HG02571 (cell line): ENCODE measurements around the gene APOA5.
"Not testable (repeated sequence)": the region's sequence is repeated elsewhere in the genome, so short reads cannot be mapped to it uniquely, and the experiment has no call there.

ENCODE experiments used
- ATAC-seq: cut with Tn5 transposase; IDR thresholded peaks from one replicate; pipeline ENCODE4 v1.9.1; 2021; ENCODE audit warnings: mild to moderate bottlenecking, moderate library complexity; ENCODE audit not compliant: unreplicated experiment

APOA5 gene

GRCh38 chr11:116791813-116792143 lies at the start of gene APOA5:
TSS of gene APOA5 (minus strand) at chr11:116791879. CDS start at chr11:116791860, 19 bp downstream.
- no peak for ATAC-seq

- ATAC-seq: no peak
Observed at GRCh38 chr11:116840746-116841296, 49.1 kb upstream of the APOA5 start.

GRCh38 chr11:116840224-116840745 lies 48.6 kb upstream of the APOA5 start:
- no peak for ATAC-seq

GRCh38 chr11:116838321-116839084 lies 46.8 kb upstream of the APOA5 start:
- ATAC-seq: no peak

- ATAC-seq: no peak
Observed at GRCh38 chr11:116837231-116838091, 45.8 kb upstream of the APOA5 start, which contains the start of gene APOA1. TSS of gene APOA1 (minus strand) at chr11:116837622. CDS start at chr11:116837387, 235 bp downstream.

- no peak for ATAC-seq
Observed at GRCh38 chr11:116836632-116836991, 44.9 kb upstream of the APOA5 start.

- ATAC-seq: peak; percentile 63
Observed at GRCh38 chr11:116835791-116836631, 44.3 kb upstream of the APOA5 start.

- ATAC-seq: no peak
Observed at GRCh38 chr11:116835042-116835772, 43.5 kb upstream of the APOA5 start.

GRCh38 chr11:116834535-116835041 lies 42.9 kb upstream of the APOA5 start:
- ATAC-seq: not testable (repeated sequence)

GRCh38 chr11:116833816-116834534 lies 42.3 kb upstream of the APOA5 start:
- no peak for ATAC-seq

GRCh38 chr11:116833491-116833815 lies 41.8 kb upstream of the APOA5 start:
- no peak for ATAC-seq

GRCh38 chr11:116832350-116833290 lies 40.9 kb upstream of the APOA5 start:
- no peak for ATAC-seq

GRCh38 chr11:116831790-116832349 lies 40.2 kb upstream of the APOA5 start:
- ATAC-seq: no peak

GRCh38 chr11:116830184-116830912 lies 38.7 kb upstream of the APOA5 start:
- ATAC-seq: no peak

GRCh38 chr11:116829525-116830183 lies 38.0 kb upstream of the APOA5 start, which contains the start of gene APOC3:
TSS of gene APOC3 (plus strand) at chr11:116829907. CDS start at chr11:116830583, 676 bp downstream.
- no peak for ATAC-seq
